GM21737 (cell line): Measurements from ENCODE around the gene DAGLB.

Experiments
- ATAC-seq: cut with Tn5 transposase; IDR thresholded peaks from one replicate; pipeline ENCODE4 v1.9.1; 2021; ENCODE audit warnings: mild to moderate bottlenecking, moderate library complexity; ENCODE audit not compliant: unreplicated experiment

DAGLB gene

DNA sequence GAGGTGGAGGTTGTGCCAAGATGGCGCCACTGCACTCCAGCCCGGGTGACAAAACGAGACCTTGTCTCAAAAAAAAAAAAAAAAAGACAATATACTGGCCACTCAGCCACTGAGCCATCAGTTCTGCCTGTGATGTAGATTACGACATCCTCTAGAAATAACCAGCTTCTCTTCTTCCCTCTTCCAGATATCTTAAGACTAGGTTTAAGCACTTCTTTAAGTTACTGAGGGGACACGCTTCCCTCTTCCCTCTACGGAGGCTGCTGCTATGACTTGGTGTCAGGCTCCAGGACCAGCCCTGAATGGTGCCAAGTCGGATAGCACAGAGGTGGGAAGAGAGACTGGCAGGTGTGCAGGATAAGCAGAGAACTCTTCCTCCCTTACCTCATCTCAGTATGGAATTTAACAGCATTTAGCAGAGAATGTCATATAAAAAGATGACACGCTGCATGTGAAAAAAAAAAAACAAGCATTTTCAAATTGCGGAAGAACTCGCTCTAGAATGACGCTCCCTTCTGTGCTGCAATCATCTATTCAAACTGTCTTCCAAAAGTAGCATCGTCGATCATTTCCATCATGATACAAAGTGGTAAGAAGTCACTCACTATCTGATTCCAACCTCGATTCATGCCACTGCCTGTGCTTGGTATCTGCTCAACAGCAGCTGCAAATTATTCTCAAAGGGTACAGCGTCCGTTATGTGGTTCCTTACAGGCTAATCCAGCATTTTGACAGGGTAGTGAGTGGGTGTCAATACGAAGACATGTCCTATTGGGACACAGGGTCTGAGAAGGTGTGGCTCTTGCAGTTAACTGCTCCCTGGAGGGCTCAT, 13.8 kb downstream of the DAGLB start:
- no peak for ATAC-seq

GRCh38 chr7:6432781-6433180, 15.0 kb downstream of the DAGLB start:
- ATAC-seq = no peak

- no peak for ATAC-seq
Observed at GRCh38 chr7:6430974-6431373, 16.8 kb downstream of the DAGLB start.

GRCh38 chr7:6430271-6430940, 17.3 kb downstream of the DAGLB start:
- ATAC-seq = no peak

GRCh38 chr7:6425948-6426347, 21.8 kb downstream of the DAGLB start:
- no peak for ATAC-seq

DNA sequence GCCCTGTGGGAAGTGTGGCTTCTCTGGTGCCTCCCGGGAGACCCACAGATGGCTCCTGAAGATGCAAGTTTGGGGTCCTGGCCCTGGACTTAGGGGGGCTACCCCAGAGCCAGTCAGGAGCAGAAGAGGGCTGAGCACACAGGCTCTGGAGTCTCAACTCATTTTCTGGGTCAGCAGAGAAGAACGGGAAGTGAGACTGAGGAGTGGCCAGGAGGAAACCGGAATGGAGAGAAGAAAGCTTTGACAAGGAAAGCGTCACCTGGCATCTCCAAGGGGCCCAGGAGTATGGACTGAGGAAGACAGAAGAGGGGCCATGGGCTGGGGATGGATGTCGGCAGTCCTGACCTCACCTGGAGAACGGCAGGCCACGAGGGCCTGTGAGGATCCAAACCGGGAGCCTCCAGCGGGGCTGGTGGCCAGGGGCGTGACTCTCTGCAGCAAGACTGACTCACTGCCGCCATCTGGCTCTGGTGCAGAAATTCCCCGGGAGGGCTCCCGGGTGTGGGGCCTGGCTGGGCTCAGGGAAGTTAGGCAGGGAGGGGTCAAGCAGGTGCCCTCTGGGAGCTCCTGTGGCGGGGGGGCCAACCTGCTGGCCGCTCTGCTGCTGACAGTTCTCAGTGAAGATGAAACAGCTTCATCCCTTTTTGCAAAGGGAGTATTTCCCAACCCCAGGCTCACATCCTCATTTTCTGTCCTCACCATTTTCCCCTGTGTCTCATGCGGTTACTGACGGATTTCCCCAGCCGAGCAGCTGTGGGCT, 23.6 kb downstream of the DAGLB start:
- ATAC-seq = no peak

- ATAC-seq = no peak
Observed at GRCh38 chr7:6422926-6423632, 24.7 kb downstream of the DAGLB start.

GRCh38 chr7:6422095-6422494, 25.7 kb downstream of the DAGLB start:
- ATAC-seq = no peak

DNA sequence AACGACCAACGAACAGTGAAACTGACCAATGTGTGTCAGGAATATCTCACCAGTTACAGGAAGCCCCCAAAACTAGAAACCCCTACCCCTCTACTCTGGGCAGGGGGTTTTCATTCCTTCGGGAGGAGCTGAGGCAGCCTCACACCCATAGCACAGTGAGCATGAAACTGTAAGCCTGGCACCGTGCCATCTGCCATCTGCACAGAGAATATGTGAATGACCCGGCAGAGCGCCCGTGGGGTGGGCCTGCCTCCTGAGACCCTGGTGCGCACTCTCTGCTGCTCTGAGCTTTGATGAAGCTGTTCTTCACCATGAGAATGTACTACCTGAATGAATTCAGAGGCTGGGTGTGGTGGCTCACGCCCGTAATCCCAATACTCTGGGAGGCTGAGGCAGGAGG, 27.1 kb downstream of the DAGLB start:
- no peak for ATAC-seq

DNA sequence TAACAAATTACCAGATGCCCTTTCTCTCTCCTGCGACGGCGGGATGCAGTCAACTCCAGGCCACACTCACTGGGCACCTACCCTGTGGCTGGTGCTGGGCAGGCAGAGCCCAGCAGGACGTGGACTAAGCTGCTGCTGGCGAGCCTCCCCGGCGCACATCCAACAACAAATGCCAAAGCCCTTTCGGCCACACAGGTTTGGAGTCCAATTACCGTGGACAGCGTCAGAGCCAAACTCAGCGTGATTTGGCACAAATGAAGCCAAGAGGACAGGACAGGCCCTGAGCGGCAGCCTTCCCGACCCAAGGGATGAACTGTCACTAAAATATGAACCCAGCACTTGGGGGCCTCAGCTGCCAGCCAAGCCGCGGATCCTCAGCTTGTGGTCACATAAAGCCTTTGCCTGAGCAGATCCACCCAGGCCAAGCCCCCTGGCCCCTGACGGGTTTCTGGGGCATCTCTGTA, 28.4 kb downstream of the DAGLB start:
- no peak for ATAC-seq

GRCh38 chr7:6417408-6417807, 30.3 kb downstream of the DAGLB start:
- ATAC-seq = no peak

DNA sequence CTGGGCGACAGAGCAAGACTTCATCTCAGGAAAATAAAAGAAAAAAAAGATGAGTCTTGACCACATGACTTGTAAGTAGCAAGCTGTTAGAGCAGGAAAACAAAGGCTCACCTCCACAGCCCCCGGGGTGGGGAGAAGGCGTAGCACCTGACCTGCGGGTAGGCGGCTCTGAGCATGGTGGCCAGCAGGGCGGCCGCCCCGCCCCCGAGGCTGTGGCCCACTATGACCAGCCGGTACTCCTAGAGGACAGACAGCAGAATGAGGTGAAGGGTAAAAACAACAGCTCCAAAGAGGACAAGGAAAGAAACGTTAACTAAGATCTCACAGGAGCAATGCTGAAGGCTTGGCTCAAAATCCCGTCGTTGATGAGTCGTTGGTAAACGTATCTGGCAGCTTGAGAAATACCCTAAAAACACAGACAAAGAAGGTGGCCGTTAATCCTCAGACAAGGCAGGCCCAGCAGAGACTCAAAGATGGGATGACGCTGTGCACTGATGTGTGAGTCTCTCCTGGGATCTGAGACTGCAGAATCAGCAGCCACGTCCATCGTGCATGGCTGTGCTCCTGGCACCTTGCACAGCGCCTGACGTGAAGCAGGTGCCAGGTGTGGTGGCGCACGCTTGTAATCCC, 31.1 kb downstream of the DAGLB start:
- no peak for ATAC-seq

DNA sequence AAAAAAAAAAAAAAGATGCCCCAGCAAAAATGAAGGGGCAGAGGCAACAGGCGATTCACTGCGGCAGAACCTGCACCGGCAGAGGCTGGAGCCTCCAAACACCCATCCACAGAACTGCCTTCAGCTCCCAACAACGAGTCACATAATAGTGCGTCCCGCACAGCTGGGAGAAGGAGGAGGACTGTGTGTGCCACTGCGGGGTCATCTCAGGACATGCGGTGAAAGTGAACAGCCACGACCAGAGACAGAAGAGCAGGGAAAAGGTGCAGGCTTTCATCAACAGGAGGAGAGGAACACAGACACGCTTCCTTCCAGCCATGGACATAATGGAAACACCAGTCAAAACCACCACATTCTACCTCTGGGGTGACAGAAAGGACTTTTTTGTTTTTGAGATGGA, 34.1 kb downstream of the DAGLB start:
- ATAC-seq = no peak

GRCh38 chr7:6409944-6410693, 37.6 kb downstream of the DAGLB start:
- no peak for ATAC-seq

DNA sequence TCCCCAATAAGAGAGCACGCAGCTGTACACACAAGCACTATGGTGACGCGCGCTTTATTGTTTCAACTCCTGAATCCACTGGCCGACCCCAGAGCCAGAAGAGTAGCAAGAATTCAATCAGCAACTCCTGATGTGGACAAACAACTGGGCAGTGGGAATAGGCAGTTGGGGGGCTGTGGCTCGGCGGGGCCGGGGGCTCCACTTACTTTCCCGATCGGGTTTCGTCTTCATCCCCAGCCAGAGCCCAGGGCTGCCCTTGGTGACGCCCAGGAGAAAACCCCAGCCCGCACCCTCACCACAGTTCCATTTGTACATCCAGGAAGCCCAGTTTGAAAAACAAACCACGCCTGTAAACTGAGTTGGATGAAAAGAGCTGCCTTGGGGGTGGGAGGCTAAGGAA, 38.7 kb downstream of the DAGLB start:
- ATAC-seq = no peak

- ATAC-seq = no peak
Observed at GRCh38 chr7:6407434-6407833, 40.3 kb downstream of the DAGLB start.

DNA sequence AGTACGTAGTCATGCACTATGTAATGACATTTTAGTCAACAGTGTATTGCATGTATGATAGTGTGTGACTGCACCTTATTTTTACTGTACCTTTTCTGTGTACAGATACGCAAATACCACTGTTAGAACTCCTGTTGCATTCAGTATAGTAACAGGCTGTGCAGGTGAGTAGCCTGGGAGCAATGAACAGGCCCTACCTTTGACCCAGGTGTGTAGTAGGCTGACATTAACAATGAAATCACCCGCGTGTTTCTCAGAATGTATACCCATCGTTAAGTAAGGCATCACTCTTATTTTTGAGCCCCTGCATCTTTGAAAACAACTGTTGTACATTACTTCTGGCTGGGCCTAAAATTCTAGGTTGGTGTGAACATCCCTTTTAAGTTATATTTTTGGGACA, 41.6 kb downstream of the DAGLB start:
- no peak for ATAC-seq

GRCh38 chr7:6403907-6404306, 43.8 kb downstream of the DAGLB start:
- ATAC-seq = no peak

DNA sequence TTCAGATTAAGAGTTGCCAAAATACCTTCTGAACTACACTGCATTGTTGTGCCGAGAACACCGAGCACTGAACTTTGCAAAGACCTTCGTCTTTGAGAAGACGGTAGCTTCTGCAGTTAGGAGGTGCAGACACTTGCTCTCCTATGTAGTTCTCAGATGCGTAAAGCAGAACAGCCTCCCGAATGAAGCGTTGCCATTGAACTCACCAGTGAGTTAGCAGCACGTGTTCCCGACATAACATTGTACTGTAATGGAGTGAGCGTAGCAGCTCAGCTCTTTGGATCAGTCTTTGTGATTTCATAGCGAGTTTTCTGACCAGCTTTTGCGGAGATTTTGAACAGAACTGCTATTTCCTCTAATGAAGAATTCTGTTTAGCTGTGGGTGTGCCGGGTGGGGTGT, 45.0 kb downstream of the DAGLB start:
- no peak for ATAC-seq

DNA sequence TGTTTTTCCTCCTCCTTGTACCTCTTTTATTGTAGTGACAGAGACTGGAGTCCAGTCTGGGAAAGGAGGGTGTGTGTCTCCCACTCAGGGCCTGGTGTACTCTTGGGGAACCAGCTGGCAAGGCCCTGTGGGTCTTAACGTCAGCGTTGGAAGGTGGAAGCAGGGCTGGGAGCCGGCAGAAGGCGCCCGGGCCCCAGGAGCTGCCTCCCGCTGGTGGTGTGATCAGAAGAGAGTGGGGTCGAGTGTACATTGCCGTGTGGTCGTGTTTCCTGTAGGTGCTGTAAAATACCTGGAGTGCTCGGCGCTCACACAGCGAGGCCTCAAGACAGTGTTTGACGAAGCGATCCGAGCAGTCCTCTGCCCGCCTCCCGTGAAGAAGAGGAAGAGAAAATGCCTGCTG, 45.7 kb downstream of the DAGLB start:
- ATAC-seq = no peak
